OCI-LY3 (cell line): ENCODE measurements around the gene MLST8.

Source experiments
- EZH2phosphoT487 ChIP-seq: fragments of 200-600 bp; shearing (Covaris generic); IDR thresholded peaks from 2 replicates; pipeline ENCODE4 v1.6.1; 2018; ENCODE audit warnings: antibody characterized with exemption, mixed run types, low read depth
- TF ChIP-seq, protein P1 (sequence below): fragments of 200-600, 300-600 bp; sonication (generic); IDR thresholded peaks from 2 replicates; pipeline ENCODE4 v1.5.1; 2014; ENCODE audit warnings: antibody characterized with exemption, low read length, low read depth

DNA sequence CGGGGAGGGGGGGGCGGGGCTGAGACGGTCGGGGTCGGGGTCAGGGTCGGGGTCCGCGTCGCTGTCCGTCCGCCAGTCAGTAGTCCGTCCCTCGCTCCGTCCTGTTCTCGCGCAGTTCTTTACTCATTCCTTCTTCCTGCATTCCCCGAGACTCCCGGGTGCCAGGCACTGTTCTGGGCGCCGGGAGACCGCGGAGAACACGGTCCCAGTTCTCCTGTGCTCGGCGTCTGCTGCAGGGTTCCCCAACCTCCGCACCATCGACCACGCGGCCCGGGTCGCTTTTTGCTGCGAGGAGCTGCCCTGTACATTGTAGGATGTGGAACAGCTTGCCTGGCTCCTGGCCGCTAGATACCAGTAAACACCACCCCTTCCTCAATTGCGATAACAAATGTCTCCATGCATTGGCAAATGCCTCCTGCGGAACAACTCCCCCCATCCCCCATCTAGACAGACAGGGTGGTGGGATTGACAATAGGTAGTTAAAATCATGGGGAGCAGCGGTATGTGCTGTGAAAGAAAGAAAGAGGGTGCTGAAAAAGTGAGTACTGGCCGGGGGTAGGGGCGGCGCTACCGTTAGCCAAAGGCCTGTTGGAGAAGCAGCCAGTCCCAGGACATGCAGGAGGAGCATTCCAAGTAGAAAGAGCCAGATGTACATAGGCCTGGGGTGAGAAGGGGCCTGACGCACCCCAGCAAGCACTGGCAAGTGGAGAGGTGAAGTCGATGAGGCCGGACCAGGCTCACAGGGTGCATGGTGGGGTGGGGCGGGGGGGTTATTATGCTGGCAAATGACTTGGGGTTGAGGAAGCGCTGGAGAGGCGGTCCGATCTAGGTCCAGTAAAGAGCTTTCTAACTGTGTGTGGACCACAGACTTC, 49.0 kb upstream of the MLST8 start:
- TF ChIP-seq, protein P1, sequence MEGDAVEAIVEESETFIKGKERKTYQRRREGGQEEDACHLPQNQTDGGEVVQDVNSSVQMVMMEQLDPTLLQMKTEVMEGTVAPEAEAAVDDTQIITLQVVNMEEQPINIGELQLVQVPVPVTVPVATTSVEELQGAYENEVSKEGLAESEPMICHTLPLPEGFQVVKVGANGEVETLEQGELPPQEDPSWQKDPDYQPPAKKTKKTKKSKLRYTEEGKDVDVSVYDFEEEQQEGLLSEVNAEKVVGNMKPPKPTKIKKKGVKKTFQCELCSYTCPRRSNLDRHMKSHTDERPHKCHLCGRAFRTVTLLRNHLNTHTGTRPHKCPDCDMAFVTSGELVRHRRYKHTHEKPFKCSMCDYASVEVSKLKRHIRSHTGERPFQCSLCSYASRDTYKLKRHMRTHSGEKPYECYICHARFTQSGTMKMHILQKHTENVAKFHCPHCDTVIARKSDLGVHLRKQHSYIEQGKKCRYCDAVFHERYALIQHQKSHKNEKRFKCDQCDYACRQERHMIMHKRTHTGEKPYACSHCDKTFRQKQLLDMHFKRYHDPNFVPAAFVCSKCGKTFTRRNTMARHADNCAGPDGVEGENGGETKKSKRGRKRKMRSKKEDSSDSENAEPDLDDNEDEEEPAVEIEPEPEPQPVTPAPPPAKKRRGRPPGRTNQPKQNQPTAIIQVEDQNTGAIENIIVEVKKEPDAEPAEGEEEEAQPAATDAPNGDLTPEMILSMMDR = no peak
- no peak for TF ChIP-seq EZH2phosphoT487
